ENCODE results near the gene ZRANB3. TPM values are rescaled to one million over a fixed set of nuclear protein-coding genes. Genes with fewer than 3 reads are reported as not detected.
"Not testable (repeated sequence)": the region's sequence is repeated elsewhere in the genome, so short reads cannot be mapped to it uniquely, and the experiment has no call there.

ZRANB3 gene
- total RNA-seq, 1 donor from 2014 or later: 2.2 TPM

GRCh38 chr2:135094508-135094907, 436.5 kb downstream of the ZRANB3 start:
- no peak for DNase-seq (ENCODE audit: extremely low read depth, low read depth, low spot score)

- DNase-seq (ENCODE audit: extremely low read depth, low read depth, low spot score): no peak
These were observed 437.2 kb downstream of the ZRANB3 start for GRCh38 chr2:135093670-135094330.

- no peak for DNase-seq (ENCODE audit: extremely low read depth, low read depth, low spot score)
These were observed 437.8 kb downstream of the ZRANB3 start for GRCh38 chr2:135093193-135093592.

- DNase-seq (ENCODE audit: extremely low read depth, low read depth, low spot score): no peak
These were observed 439.3 kb downstream of the ZRANB3 start for GRCh38 chr2:135091681-135092080.

GRCh38 chr2:135089597-135089996, 441.4 kb downstream of the ZRANB3 start:
- not testable (repeated sequence) for DNase-seq (ENCODE audit: extremely low read depth, low read depth, low spot score)

Other genes with a start within 250 kb of the ZRANB3 start
- 16.9 and 33.9 TPM in 2 replicates for gene R3HDM1, start 266 bp upstream of the ZRANB3 start, total RNA-seq
- gene UBXN4, start 210.6 kb upstream of the ZRANB3 start, total RNA-seq: 50.3 and 72.0 TPM in 2 replicates

Measured in glomerular endothelial cell (primary cell).